WERI-Rb-1 (cell line): Measurements from ENCODE around the gene PCDHGB5.

Source experiments
- DNase-seq: peaks from one replicate; pipeline ENCODE4 v3.0.0-alpha.2; 2020
- H3K27ac ChIP-seq: fragments of 250-450 bp; sonication (Bioruptor Pico); 2 replicates; pipeline ENCODE4 v1.5.1; 2020; ENCODE audit warnings: mild to moderate bottlenecking, moderate library complexity
- H3K27me3 ChIP-seq: fragments of 250-450 bp; sonication (Bioruptor Pico); 2 replicates; pipeline ENCODE4 v1.5.1; 2021; ENCODE audit warnings: mild to moderate bottlenecking, low read depth, moderate library complexity; ENCODE audit not compliant: insufficient read depth, severe bottlenecking
- H3K36me3 ChIP-seq: fragments of 250-450 bp; sonication (Bioruptor Pico); 2 replicates; pipeline ENCODE4 v1.5.1; 2020; ENCODE audit warnings: mild to moderate bottlenecking, moderate library complexity
- H3K4me3 ChIP-seq: 2 replicates; pipeline ENCODE4 v1.5.1; 2011; ENCODE audit warnings: low read depth, mild to moderate bottlenecking, control low read depth, low read length
- H3K9me3 ChIP-seq: fragments of 250-450 bp; sonication (Bioruptor Pico); 2 replicates; pipeline ENCODE4 v1.5.1; 2021; ENCODE audit warnings: mild to moderate bottlenecking, moderate library complexity; ENCODE audit not compliant: severe bottlenecking
- CTCF ChIP-seq: IDR thresholded peaks from 2 replicates; pipeline ENCODE4 v1.5.1; 2011; ENCODE audit warnings: low read depth, mild to moderate bottlenecking, control low read depth, inconsistent platforms, low read length

The PCDHGB5 gene

GRCh38 chr5:141356950-141357349, 40.8 kb upstream of the PCDHGB5 start:
- H3K36me3 ChIP-seq, result no peaks in the 10 kb centered on the region
- no peak for DNase-seq
- no peak for TF ChIP-seq CTCF
- peaks cover 26% of the 10 kb centered on the region for H3K9me3 ChIP-seq
- H3K27me3 ChIP-seq, result no peaks in the 10 kb centered on the region
- no peak overlapping the region for H3K4me3 ChIP-seq
- no peak overlapping the region for H3K27ac ChIP-seq

GRCh38 chr5:141359790-141360426, 37.8 kb upstream of the PCDHGB5 start, which contains the start of gene PCDHGB2:
Gene PCDHGB2, plus strand, starts transcription at chr5:141359994. Its CDS starts 142 bp downstream, at chr5:141360136.
- DNase-seq, result no peak
- Histone ChIP-seq H3K9me3 (peaks cover 23% of the 10 kb centered on the region), H3K27ac (no peak within 1 kb of the TSS), H3K36me3 (no peaks in the 10 kb centered on the region), H3K27me3 (no peaks in the 10 kb centered on the region), H3K4me3 (no peak within 1 kb of the TSS)
- TF ChIP-seq CTCF, result 0 out of 2 replicates have a peak, but pooled peaks have one; percentile 2

GRCh38 chr5:141360685-141361084, 37.1 kb upstream of the PCDHGB5 start:
- Histone ChIP-seq H3K27ac (no peak overlapping the region), H3K4me3 (no peak overlapping the region), H3K36me3 (no peaks in the 10 kb centered on the region), H3K27me3 (no peaks in the 10 kb centered on the region), H3K9me3 (peaks cover 23% of the 10 kb centered on the region)
- TF ChIP-seq CTCF, result no peak
- no peak for DNase-seq

GRCh38 chr5:141362719-141363118, 35.0 kb upstream of the PCDHGB5 start:
- no peak overlapping the region for H3K4me3 ChIP-seq
- no peaks in the 10 kb centered on the region for H3K27me3 ChIP-seq
- no peak for TF ChIP-seq CTCF
- no peak overlapping the region for H3K27ac ChIP-seq
- no peaks in the 10 kb centered on the region for H3K36me3 ChIP-seq
- no peak for DNase-seq
- H3K9me3 ChIP-seq, result peaks cover 20% of the 10 kb centered on the region

- no peak for TF ChIP-seq CTCF
- peaks cover 20% of the 10 kb centered on the region for H3K9me3 ChIP-seq
- H3K36me3 ChIP-seq, result no peaks in the 10 kb centered on the region
- H3K27ac ChIP-seq, result no peak within 1 kb of the TSS
- H3K4me3 ChIP-seq, result no peak within 1 kb of the TSS
- H3K27me3 ChIP-seq, result no peaks in the 10 kb centered on the region
- no peak for DNase-seq
Observed at GRCh38 chr5:141363952-141364660, 33.6 kb upstream of the PCDHGB5 start, which contains the start of gene PCDHGA5. Gene PCDHGA5, plus strand, starts transcription at chr5:141364162. Its CDS starts 169 bp downstream, at chr5:141364331.
